Astrocyte of the cerebellum (primary cell): ENCODE data around the gene PWWP2B.
A peak's percentile ranks its signal among the peaks of the same experiment; 100 is the strongest.

Experiments used
- DNase-seq: peaks from one replicate; pipeline ENCODE4 v3.0.0-alpha.2; 2011; ENCODE audit warnings: low read depth
- H3K4me3 ChIP-seq: 2 replicates; pipeline ENCODE4 v1.5.1; 2011; ENCODE audit warnings: mild to moderate bottlenecking, low read depth, low read length, moderate library complexity
- CTCF ChIP-seq: IDR thresholded peaks from 2 replicates; pipeline ENCODE4 v1.5.1; 2012; ENCODE audit warnings: low read length, low read depth, moderate library complexity, mild to moderate bottlenecking; ENCODE audit errors: missing control alignments
- in situ Hi-C: cut with HindIII; loops from 2 replicates; pipeline ENCODE4 v1.10.0; 2017; ENCODE audit warnings: low sequenced_read_pairs

The PWWP2B gene

GRCh38 chr10:132363921-132364593 is 32.9 kb upstream of the PWWP2B start:
- in situ Hi-C loops = no loop called here
- peak; percentile 5 for DNase-seq
- no peak overlapping the region for H3K4me3 ChIP-seq
- no peak for TF ChIP-seq CTCF

GRCh38 chr10:132364594-132364970 is 32.4 kb upstream of the PWWP2B start:
- no peak for DNase-seq
- H3K4me3 ChIP-seq = no peak overlapping the region
- no peak for TF ChIP-seq CTCF
- in situ Hi-C loops = no loop called here

- no peak for DNase-seq
- in situ Hi-C loops = no loop called here
- H3K4me3 ChIP-seq = no peak overlapping the region
- no peak for TF ChIP-seq CTCF
Observed at GRCh38 chr10:132365102-132365501, 31.9 kb upstream of the PWWP2B start.

- no peak overlapping the region for H3K4me3 ChIP-seq
- no peak for TF ChIP-seq CTCF
- no peak for DNase-seq
- in situ Hi-C loops = no loop called here
Observed at GRCh38 chr10:132366006-132366405, 31.0 kb upstream of the PWWP2B start.

GRCh38 chr10:132366499-132366898 is 30.5 kb upstream of the PWWP2B start:
- TF ChIP-seq CTCF = no peak
- in situ Hi-C loops = no loop called here
- no peak for DNase-seq
- H3K4me3 ChIP-seq = no peak overlapping the region

- TF ChIP-seq CTCF = no peak
- no peak overlapping the region for H3K4me3 ChIP-seq
- in situ Hi-C loops = no loop called here
- DNase-seq = no peak
Observed at GRCh38 chr10:132368391-132368790, 28.6 kb upstream of the PWWP2B start.
